Measurements from ENCODE around the gene SIK3. TPM values are rescaled to one million over a fixed set of nuclear protein-coding genes. Genes with fewer than 3 reads are reported as not detected.

Gene SIK3
- total RNA-seq, 1 donor from 2014 or later, result 54.6 TPM

- DNase-seq (ENCODE audit: low spot score), result no peak
These were observed 127.5 kb downstream of the SIK3 start for GRCh38 chr11:116970485-116971292.

- no peak for DNase-seq (ENCODE audit: low spot score)
These were observed 128.5 kb downstream of the SIK3 start for GRCh38 chr11:116969694-116970093.

- DNase-seq (ENCODE audit: low spot score), result no peak
These were observed 134.0 kb downstream of the SIK3 start for GRCh38 chr11:116964269-116964668.

GRCh38 chr11:116963813-116964212 is 134.4 kb downstream of the SIK3 start:
- no peak for DNase-seq (ENCODE audit: low spot score)

GRCh38 chr11:116962108-116962507 is 136.1 kb downstream of the SIK3 start:
- no peak for DNase-seq (ENCODE audit: low spot score)

GRCh38 chr11:116960930-116961329 is 137.3 kb downstream of the SIK3 start:
- no peak for DNase-seq (ENCODE audit: low spot score)

- DNase-seq (ENCODE audit: low spot score), result no peak
These were observed 140.0 kb downstream of the SIK3 start for GRCh38 chr11:116958246-116958645.

GRCh38 chr11:116955949-116956348 is 142.3 kb downstream of the SIK3 start:
- no peak for DNase-seq (ENCODE audit: low spot score)

- DNase-seq (ENCODE audit: low spot score), result no peak
These were observed 142.7 kb downstream of the SIK3 start for GRCh38 chr11:116955548-116955947.

GRCh38 chr11:116953530-116954285 is 144.5 kb downstream of the SIK3 start:
- no peak for DNase-seq (ENCODE audit: low spot score)

GRCh38 chr11:116951762-116952161 is 146.5 kb downstream of the SIK3 start:
- no peak for DNase-seq (ENCODE audit: low spot score)

GRCh38 chr11:116950210-116950609 is 148.0 kb downstream of the SIK3 start:
- no peak for DNase-seq (ENCODE audit: low spot score)

- DNase-seq (ENCODE audit: low spot score), result no peak
These were observed 149.8 kb downstream of the SIK3 start for GRCh38 chr11:116948391-116948790.

- no peak for DNase-seq (ENCODE audit: low spot score)
These were observed 151.8 kb downstream of the SIK3 start for GRCh38 chr11:116946414-116946813.

- DNase-seq (ENCODE audit: low spot score), result no peak
These were observed 158.7 kb downstream of the SIK3 start for GRCh38 chr11:116939499-116939898.

- DNase-seq (ENCODE audit: low spot score), result no peak
These were observed 159.7 kb downstream of the SIK3 start for GRCh38 chr11:116938471-116939070.

- no peak for DNase-seq (ENCODE audit: low spot score)
These were observed 161.3 kb downstream of the SIK3 start for GRCh38 chr11:116936754-116937446.

- no peak for DNase-seq (ENCODE audit: low spot score)
These were observed 162.7 kb downstream of the SIK3 start for GRCh38 chr11:116935514-116935913.

- no peak for DNase-seq (ENCODE audit: low spot score)
These were observed 163.1 kb downstream of the SIK3 start for GRCh38 chr11:116935089-116935488.

GRCh38 chr11:116933961-116934360 is 164.3 kb downstream of the SIK3 start:
- DNase-seq (ENCODE audit: low spot score), result no peak

- no peak for DNase-seq (ENCODE audit: low spot score)
These were observed 166.0 kb downstream of the SIK3 start for GRCh38 chr11:116932181-116932580.

All from mucosa of gallbladder (tissue), 1 donor.